Gastrocnemius medialis (tissue), 4 donors: ENCODE data around the gene CBLL1.

ENCODE experiments used
- POLR2A ChIP-seq, 2 donors: fragments of 450-650 bp; IDR thresholded peaks; one replicate each; pipeline ENCODE4 v1.6.1; 2017; ENCODE audit warnings: antibody characterized with exemption in 2 of 2, mild to moderate bottlenecking in 2 of 2, moderate library complexity in 2 of 2
- TF ChIP-seq, protein P1 (sequence below), 5 experiments: fragments of 450-650 bp in 3 of 5; fragments of 200-600 bp in 2 of 5; sonication (generic) in 2 of 5; IDR thresholded peaks in 4 of 5; conservative IDR thresholded peaks in 1 of 5; 1 replicate in 4 of 5; 2 replicates in 1 of 5; pipeline ENCODE4 v1.5.1; 2016 to 2019; ENCODE audit warnings: antibody characterized with exemption in 5 of 5, mild to moderate bottlenecking in 3 of 5, moderate library complexity in 3 of 5

DNA sequence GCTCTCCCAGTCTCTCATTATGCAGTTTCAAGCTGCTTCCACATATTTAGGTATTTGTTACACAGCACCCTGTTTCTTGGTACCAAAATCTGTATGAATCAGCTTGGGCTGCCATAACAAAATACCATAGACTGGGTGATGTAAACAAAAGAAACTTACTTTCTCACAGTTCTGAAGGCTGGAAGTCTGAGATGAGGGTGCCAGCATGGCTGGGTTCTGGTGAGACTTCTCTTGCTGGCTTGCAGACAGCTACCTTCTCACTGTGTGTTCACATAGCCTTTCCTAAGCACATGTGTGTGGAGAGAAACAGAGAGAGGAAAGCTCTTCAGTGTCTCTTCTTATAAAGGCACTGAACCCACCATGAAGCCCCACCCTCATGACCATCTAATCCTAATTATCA, 15.7 kb upstream of the CBLL1 start:
- TF ChIP-seq, protein P1, sequence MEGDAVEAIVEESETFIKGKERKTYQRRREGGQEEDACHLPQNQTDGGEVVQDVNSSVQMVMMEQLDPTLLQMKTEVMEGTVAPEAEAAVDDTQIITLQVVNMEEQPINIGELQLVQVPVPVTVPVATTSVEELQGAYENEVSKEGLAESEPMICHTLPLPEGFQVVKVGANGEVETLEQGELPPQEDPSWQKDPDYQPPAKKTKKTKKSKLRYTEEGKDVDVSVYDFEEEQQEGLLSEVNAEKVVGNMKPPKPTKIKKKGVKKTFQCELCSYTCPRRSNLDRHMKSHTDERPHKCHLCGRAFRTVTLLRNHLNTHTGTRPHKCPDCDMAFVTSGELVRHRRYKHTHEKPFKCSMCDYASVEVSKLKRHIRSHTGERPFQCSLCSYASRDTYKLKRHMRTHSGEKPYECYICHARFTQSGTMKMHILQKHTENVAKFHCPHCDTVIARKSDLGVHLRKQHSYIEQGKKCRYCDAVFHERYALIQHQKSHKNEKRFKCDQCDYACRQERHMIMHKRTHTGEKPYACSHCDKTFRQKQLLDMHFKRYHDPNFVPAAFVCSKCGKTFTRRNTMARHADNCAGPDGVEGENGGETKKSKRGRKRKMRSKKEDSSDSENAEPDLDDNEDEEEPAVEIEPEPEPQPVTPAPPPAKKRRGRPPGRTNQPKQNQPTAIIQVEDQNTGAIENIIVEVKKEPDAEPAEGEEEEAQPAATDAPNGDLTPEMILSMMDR (IDR thresholded peaks at IDR 0.05 in 4 of 5, conservative IDR thresholded peaks at IDR 0.05 in 1 of 5) = no peak
- TF ChIP-seq POLR2A (IDR thresholded peaks at IDR 0.05) = no peak
